GM18511 (cell line): ENCODE results near the gene ACRV1.
A peak's percentile ranks its signal among the peaks of the same experiment; 100 is the strongest.

Experiments
- ATAC-seq: cut with Tn5 transposase; IDR thresholded peaks from one replicate; pipeline ENCODE4 v1.9.1; 2021; ENCODE audit warnings: mild to moderate bottlenecking, moderate library complexity; ENCODE audit not compliant: unreplicated experiment

The ACRV1 gene

DNA sequence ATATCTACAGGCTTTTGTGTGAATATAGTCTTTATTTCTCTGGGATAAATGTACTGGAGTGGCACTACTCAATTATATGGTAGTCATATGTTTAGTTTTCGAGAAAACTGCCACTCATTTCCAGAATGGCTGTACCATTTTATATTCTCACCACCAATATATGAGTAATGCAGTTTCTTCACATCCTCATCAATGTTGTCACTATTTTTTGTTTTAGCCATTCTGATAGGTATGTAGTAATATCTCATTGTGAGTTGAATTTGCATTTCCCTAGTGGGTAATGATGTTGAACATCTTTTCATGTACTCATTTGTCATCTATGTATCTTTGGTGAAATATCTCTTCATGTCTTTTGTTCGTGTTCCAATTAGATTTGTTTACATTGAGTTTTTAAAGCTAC is 18.0 kb downstream of the ACRV1 start:
- ATAC-seq: no peak

GRCh38 chr11:125649465-125650166 is 31.0 kb downstream of the ACRV1 start:
- ATAC-seq: no peak

DNA sequence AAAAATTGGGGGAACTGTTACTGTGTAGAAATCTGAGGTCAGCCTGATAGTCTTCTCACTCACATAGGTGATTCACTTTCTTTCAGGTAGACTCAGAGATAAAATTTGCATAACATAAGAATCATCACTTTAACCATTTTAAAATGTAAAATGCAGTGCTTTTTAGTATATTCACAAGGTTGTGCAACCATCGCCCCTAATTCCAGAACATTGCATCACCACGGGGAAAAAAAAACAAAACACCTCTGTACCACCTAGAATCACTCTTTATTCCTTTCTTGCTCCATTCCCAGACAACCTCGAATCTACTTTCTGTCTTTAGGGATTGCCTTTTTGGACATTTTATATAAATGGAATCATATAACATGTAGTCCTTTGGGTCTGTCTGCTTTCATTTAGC is 34.8 kb downstream of the ACRV1 start:
- ATAC-seq: no peak

- ATAC-seq: no peak
Measured at GRCh38 chr11:125638315-125638714, 42.3 kb downstream of the ACRV1 start.

GRCh38 chr11:125637840-125638239 is 42.8 kb downstream of the ACRV1 start:
- no peak for ATAC-seq

DNA sequence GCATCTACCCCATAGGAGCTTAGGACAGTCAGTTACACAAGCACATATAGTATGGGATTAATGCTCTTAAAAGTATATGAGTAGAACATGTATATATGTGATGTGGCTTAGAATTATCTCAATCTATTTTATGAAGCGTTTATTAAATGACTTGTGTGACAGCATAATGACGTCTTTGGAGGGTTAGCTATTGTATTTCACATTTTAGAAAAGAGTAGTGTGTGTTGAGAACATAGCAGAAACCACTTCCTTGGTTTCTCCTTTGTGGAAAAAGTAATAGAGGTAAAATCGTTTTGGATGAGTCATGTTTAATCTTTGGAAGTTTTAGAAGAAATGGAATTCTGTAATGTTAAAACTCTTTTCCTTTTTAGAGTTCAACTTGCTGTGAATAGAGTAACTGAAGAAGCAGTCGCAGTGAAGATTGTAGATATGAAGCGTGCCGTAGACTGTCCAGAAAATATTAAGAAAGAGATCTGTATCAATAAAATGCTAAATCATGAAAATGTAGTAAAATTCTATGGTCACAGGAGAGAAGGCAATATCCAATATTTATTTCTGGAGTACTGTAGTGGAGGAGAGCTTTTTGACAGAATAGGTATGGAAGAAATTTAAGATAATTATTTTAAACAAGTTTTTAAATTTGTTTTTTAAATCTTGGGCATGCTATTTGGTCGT is 53.3 kb downstream of the ACRV1 start:
- ATAC-seq: no peak

- peak; percentile 47 for ATAC-seq
Measured at GRCh38 chr11:125626288-125626950, 54.2 kb downstream of the ACRV1 start.

DNA sequence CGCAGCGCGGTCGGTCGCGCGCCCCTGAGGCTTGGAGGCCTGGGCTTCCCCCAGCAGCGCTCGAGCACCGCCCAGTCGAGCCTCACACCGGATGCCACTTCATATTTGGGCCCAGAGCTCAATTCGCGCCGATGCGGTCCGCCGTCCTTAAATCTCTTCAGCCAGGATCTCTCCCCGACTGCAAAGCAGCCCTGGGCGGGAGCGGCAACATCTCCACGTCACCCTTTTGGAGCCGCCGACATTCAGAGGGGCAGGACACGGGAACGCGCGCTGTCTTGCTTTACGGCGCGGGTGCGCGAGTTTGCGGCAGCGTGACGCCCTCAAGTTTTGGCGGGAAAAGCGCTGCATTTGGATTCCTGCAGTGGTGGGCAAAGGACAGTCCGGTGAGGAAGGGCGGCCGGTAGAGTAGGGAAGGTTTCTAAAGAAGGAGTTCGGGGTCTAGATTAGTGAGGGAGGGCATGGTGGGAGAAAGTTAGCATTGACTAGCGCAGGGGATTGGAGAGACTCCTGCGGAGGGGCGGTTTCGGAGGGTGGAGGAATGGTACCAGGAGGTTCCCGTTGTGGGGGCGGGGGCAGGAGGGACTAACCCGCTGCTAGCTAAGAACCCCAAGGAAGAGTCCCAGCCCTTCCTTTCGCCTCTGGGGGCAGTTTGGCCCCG is 54.9 kb downstream of the ACRV1 start:
- peak; percentile 89 for ATAC-seq

DNA sequence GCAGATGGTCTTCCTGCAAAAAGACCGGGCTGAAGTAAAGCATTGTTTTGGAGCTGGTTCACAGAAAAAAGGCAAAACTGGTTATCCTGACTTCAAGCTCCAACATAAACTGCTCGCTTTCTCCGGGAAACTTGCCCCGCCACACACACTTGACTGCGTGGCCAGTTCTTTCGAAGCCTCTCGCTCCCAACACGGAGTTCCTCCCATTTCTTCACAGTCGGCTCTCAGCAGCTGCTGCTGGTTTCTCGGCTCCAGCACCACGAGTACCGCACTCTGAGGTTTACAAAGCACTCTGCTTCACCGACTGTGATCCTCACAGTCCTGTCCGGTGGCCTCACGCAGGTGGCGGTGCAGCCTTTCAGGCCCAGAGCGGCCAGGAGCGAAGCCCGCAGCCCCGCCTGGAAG is 55.4 kb downstream of the ACRV1 start:
- no peak for ATAC-seq

GRCh38 chr11:125624756-125625213 is 55.9 kb downstream of the ACRV1 start, which contains the start of gene CHEK1:
CHEK1 (plus strand) TSS chr11:125625163; CDS start chr11:125626769, 1,606 bp downstream.
- no peak for ATAC-seq

DNA sequence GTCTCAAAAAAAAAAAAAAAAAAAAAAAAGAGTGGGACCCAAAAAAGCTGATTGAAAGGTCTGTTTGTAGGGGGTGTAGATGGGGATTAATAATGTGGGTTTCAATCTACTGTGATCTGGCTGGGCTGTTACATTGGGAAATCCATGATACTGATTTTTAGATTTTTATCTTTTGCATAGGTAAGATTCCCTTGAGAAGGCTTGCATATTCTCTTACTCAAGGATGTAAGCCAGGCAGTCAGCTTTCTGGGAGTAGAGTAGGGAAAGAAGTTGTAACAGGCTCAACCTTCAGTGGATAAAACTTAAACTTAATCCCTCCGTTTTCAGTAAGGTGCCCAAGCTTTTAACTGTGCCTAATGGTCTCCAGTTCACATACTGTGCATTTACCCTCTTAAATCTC is 57.6 kb downstream of the ACRV1 start:
- ATAC-seq: no peak

DNA sequence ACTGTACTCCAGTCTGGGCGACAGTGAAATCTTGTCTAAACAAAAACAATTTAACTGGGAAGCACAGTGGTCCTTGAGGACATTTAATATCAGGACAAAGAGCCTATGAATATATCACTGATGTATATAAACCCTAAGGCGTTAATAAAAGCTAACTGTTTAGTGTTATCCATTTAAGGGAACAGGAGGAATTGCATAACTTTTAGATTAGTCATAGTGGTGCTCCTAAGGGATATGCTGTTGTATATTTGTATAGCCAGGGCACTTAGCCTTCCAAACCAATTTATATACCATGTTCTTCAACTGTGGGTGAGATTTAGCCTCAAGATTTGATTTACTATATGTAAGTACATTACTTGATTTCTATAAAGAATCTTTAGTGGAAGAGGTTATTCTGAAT is 58.7 kb downstream of the ACRV1 start:
- no peak for ATAC-seq
